Vagina (tissue), 2 donors: ENCODE data around the gene TMEM233. TPM values are rescaled to one million over a fixed set of nuclear protein-coding genes. Genes with fewer than 3 reads are reported as not detected.

Experiments
- DNase-seq, 2 donors: peaks; one replicate each; pipeline ENCODE4 v3.0.0-alpha.2; 2017; ENCODE audit errors: extremely low spot score in 2 of 2
- H3K27ac ChIP-seq: fragments of 200-600 bp; sonication (generic); one replicate; pipeline ENCODE4 v1.5.1; 2019
- H3K27me3 ChIP-seq: fragments of 200-600 bp; sonication (generic); one replicate; pipeline ENCODE4 v1.5.1; 2019
- H3K36me3 ChIP-seq, 2 donors: fragments of 200-600 bp; sonication (generic); one replicate each; pipeline ENCODE4 v1.5.1; 2017 to 2019
- H3K4me1 ChIP-seq: fragments of 200-600 bp; sonication (generic); one replicate; pipeline ENCODE4 v1.5.1; 2019
- H3K4me3 ChIP-seq, 2 donors: fragments of 200-600 bp; sonication (generic); 1 replicate in 1 of 2; 2 replicates in 1 of 2; pipeline ENCODE4 v1.5.1; 2016 to 2019
- H3K9me3 ChIP-seq: fragments of 200-600 bp; sonication (generic); one replicate; pipeline ENCODE4 v1.5.1; 2019
- POLR2A ChIP-seq, 2 donors: fragments of 450-650 bp; IDR thresholded peaks; one replicate each; pipeline ENCODE4 v1.6.1; 2017; ENCODE audit warnings: antibody characterized with exemption in 2 of 2, mild to moderate bottlenecking in 2 of 2, moderate library complexity in 2 of 2
- POLR2AphosphoS5 ChIP-seq, 2 donors: sonication (generic); formaldehyde crosslinking; IDR thresholded peaks; one replicate each; pipeline ENCODE4 v1.9.0; 2017; ENCODE audit warnings: antibody characterized with exemption in 2 of 2, mild to moderate bottlenecking in 2 of 2, low read depth in 1 of 2; ENCODE audit not compliant: insufficient read depth in 1 of 2
- intact Hi-C: fragments of 100-400 bp; cut with DNase I; formaldehyde crosslinking; loops from one replicate; pipeline ENCODE4 v1.15.1; 2023
- total RNA-seq: library from RNA; depleted of rRNA; stranded (reverse); fragments of >200 nt; gene quantifications from one replicate; pipeline ENCODE4 v1.2.3, GENCODE V29; 2016
- TF ChIP-seq, protein P1 (sequence below), 3 experiments: fragments of 450-650 bp in 2 of 3; fragments of 200-600 bp in 1 of 3; sonication (generic) in 1 of 3; IDR thresholded peaks; one replicate each; pipeline ENCODE4 v1.5.1; 2017 to 2019; ENCODE audit warnings: antibody characterized with exemption in 3 of 3, mild to moderate bottlenecking in 2 of 3, moderate library complexity in 2 of 3

The TMEM233 gene
- total RNA-seq, 1 donor from 2014 or later, result 0.49 TPM

DNA sequence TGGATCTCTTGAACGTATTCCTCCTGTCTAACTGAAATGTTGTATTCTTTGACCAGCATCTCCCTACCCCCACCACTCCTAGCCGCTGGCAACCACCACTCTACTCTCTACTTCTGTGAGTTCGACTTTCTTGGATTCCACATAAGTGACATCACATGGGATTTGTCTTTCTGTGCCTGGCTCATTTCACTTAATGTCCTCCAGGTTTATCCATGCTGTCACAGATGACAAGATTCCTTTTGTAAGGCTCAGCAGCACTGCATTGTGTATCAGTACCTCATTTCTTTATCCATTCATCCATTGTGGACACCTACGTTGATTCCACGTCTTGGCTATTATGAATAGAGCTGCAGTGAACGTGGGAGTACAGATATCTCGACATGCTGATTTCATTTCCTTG, 84.9 kb downstream of the TMEM233 start:
- Histone ChIP-seq H3K4me3 (no peak overlapping the region), H3K4me1 (peaks cover 5% of the 10 kb centered on the region), H3K9me3 (no peaks in the 10 kb centered on the region), H3K27me3 (no peaks in the 10 kb centered on the region), H3K36me3 (peaks cover 0 to 72% of the 10 kb centered on the region in 2 donors), H3K27ac (no peak overlapping the region)
- no peak for TF ChIP-seq POLR2AphosphoS5 (IDR thresholded peaks at IDR 0.05; ENCODE audit: insufficient read depth in 1 of 2, low read depth in 1 of 2)
- TF ChIP-seq, protein P1, sequence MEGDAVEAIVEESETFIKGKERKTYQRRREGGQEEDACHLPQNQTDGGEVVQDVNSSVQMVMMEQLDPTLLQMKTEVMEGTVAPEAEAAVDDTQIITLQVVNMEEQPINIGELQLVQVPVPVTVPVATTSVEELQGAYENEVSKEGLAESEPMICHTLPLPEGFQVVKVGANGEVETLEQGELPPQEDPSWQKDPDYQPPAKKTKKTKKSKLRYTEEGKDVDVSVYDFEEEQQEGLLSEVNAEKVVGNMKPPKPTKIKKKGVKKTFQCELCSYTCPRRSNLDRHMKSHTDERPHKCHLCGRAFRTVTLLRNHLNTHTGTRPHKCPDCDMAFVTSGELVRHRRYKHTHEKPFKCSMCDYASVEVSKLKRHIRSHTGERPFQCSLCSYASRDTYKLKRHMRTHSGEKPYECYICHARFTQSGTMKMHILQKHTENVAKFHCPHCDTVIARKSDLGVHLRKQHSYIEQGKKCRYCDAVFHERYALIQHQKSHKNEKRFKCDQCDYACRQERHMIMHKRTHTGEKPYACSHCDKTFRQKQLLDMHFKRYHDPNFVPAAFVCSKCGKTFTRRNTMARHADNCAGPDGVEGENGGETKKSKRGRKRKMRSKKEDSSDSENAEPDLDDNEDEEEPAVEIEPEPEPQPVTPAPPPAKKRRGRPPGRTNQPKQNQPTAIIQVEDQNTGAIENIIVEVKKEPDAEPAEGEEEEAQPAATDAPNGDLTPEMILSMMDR (IDR thresholded peaks at IDR 0.05), result no peak
- TF ChIP-seq POLR2A (IDR thresholded peaks at IDR 0.05), result no peak
- intact Hi-C loops, result no loop called here
- DNase-seq, result no peak

DNA sequence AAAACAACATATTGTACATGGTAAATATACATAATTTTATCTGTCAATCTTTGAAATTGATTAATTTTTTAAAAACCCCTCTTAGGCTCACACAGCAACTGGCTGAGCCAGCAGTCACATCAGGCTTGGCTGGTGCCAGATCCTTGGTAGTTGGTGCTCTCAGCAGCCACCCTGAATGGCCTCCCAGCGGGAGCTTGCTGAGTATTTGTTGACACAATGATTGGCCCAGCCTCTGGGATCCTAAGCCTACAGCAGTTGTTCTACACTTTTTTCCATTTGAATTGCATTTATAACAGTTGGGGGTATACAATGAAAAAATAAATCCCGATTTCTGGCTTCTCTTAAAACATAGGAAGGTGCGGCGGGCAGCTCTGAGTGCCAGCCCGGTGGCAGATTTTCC, 85.5 kb downstream of the TMEM233 start:
- Histone ChIP-seq H3K36me3 (peaks cover 0 to 65% of the 10 kb centered on the region in 2 donors), H3K4me3 (no peak overlapping the region), H3K4me1 (peaks cover 6% of the 10 kb centered on the region), H3K9me3 (no peaks in the 10 kb centered on the region), H3K27me3 (no peaks in the 10 kb centered on the region), H3K27ac (no peak overlapping the region)
- DNase-seq, result no peak
- no peak for TF ChIP-seq POLR2AphosphoS5 (IDR thresholded peaks at IDR 0.05; ENCODE audit: insufficient read depth in 1 of 2, low read depth in 1 of 2)
- no peak for TF ChIP-seq POLR2A (IDR thresholded peaks at IDR 0.05)
- TF ChIP-seq, protein P1 (IDR thresholded peaks at IDR 0.05), result no peak
- intact Hi-C loops, result no loop called here

DNA sequence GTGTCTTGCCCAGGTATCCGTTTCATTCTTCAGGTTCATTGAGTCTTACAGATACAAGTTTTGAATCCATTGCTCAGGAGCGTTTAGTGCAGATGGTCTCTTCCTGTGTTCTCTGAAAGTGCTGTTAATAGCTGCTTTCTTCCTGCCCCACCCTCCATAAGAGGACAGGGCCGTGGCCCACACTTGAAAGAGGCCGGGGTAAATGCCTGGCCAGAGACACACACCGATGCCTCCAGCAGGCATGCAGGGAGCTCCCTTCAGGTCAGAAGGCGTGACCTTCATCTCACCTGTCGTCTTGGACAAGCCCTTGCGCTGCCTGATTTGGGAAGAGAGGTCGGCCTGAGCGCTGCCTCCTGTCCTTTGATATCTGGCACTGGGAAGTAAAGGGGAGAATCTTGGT, 85.9 kb downstream of the TMEM233 start:
- DNase-seq, result no peak
- Histone ChIP-seq H3K27me3 (no peaks in the 10 kb centered on the region), H3K36me3 (peaks cover 0 to 61% of the 10 kb centered on the region in 2 donors), H3K4me3 (no peak overlapping the region), H3K9me3 (no peaks in the 10 kb centered on the region), H3K4me1 (peaks cover 10% of the 10 kb centered on the region), H3K27ac (no peak overlapping the region)
- TF ChIP-seq POLR2AphosphoS5 (IDR thresholded peaks at IDR 0.05; ENCODE audit: insufficient read depth in 1 of 2, low read depth in 1 of 2), result no peak
- TF ChIP-seq POLR2A (IDR thresholded peaks at IDR 0.05), result no peak
- TF ChIP-seq, protein P1 (IDR thresholded peaks at IDR 0.05), result no peak
- intact Hi-C loops, result no loop called here

DNA sequence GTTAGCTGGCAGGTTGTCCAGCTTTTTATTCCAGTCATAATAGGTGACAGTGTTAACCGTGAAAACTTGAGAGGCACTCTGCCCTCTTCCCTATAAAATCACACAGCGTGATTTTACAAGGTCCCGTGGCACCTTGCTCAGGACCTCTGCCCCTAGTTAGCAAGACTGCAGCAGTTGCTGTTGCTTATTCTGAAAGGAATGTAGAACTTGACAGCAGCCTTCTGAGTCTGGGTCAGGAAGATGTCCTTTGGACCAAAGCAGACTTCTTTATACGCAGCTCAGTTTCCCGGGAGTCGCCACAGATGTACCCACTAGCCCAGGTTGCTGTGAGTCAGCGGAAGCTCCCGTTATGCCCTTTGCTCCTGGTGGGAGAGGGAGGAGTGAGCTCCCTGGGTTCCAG, 87.5 kb downstream of the TMEM233 start:
- H3K27ac ChIP-seq, result no peak overlapping the region
- intact Hi-C loops, result no loop called here

More for the DNA sequence above, 87.5 kb downstream of the TMEM233 start:
- H3K9me3 ChIP-seq, result no peaks in the 10 kb centered on the region
- peaks cover 16% of the 10 kb centered on the region for H3K4me1 ChIP-seq
- H3K36me3 ChIP-seq, result peaks cover 0 to 54% of the 10 kb centered on the region in 2 donors
- H3K27me3 ChIP-seq, result no peaks in the 10 kb centered on the region
- no peak for DNase-seq
- H3K4me3 ChIP-seq, result no peak overlapping the region
- TF ChIP-seq, protein P1 (IDR thresholded peaks at IDR 0.05), result no peak
- TF ChIP-seq POLR2A (IDR thresholded peaks at IDR 0.05) (no peak), POLR2AphosphoS5 (IDR thresholded peaks at IDR 0.05; ENCODE audit: insufficient read depth in 1 of 2, low read depth in 1 of 2) (no peak)
